Glutamatergic neuron (in vitro differentiated cells): ENCODE measurements around the gene SCAMP1. TPM values are rescaled to one million over a fixed set of nuclear protein-coding genes. Genes with fewer than 3 reads are reported as not detected.

Experiments
- DNase-seq: peaks from one replicate; pipeline ENCODE4 v3.0.0; 2022
- H3K27ac Mint-ChIP-seq: one replicate; pipeline ENCODE4 v1.8.0; 2020; ENCODE audit warnings: mild to moderate bottlenecking, mixed read lengths, inconsistent platforms; ENCODE audit not compliant: unreplicated experiment
- H3K27me3 Mint-ChIP-seq: one replicate; pipeline ENCODE4 v1.8.0; 2020; ENCODE audit warnings: mild to moderate bottlenecking, moderate library complexity, mixed read lengths, inconsistent platforms; ENCODE audit not compliant: unreplicated experiment
- H3K36me3 Mint-ChIP-seq: one replicate; pipeline ENCODE4 v1.8.0; 2020; ENCODE audit warnings: mild to moderate bottlenecking, mixed read lengths, inconsistent platforms; ENCODE audit not compliant: unreplicated experiment
- H3K4me1 Mint-ChIP-seq: one replicate; pipeline ENCODE4 v1.8.0; 2020; ENCODE audit warnings: mild to moderate bottlenecking, low read depth, mixed read lengths, inconsistent platforms; ENCODE audit not compliant: unreplicated experiment
- H3K4me3 Mint-ChIP-seq: one replicate; pipeline ENCODE4 v1.8.0; 2020; ENCODE audit warnings: mild to moderate bottlenecking, mixed read lengths, inconsistent platforms; ENCODE audit not compliant: unreplicated experiment
- H3K9me3 Mint-ChIP-seq: one replicate; pipeline ENCODE4 v1.8.0; 2020; ENCODE audit warnings: mild to moderate bottlenecking, moderate library complexity, mixed read lengths, inconsistent platforms; ENCODE audit not compliant: unreplicated experiment
- total RNA-seq: library from RNA; stranded (reverse); fragmentation: NEBNext Ultra II Directional; extraction: Animal tissue kit (Norgen Biotek cat#: 25700); gene quantifications from one replicate; pipeline ENCODE4 v1.2.1, GENCODE V29; 2021; ENCODE audit not compliant: unreplicated experiment
- TF ChIP-seq, protein P1 (sequence below): fragments of 200-600 bp; sonication (generic); IDR thresholded peaks from one replicate; pipeline ENCODE4 v1.5.0; 2021; ENCODE audit not compliant: partially characterized antibody, unreplicated experiment

Gene SCAMP1
- total RNA-seq, 1 donor from 2014 or later, result 36.2 TPM

- TF ChIP-seq, protein P1, sequence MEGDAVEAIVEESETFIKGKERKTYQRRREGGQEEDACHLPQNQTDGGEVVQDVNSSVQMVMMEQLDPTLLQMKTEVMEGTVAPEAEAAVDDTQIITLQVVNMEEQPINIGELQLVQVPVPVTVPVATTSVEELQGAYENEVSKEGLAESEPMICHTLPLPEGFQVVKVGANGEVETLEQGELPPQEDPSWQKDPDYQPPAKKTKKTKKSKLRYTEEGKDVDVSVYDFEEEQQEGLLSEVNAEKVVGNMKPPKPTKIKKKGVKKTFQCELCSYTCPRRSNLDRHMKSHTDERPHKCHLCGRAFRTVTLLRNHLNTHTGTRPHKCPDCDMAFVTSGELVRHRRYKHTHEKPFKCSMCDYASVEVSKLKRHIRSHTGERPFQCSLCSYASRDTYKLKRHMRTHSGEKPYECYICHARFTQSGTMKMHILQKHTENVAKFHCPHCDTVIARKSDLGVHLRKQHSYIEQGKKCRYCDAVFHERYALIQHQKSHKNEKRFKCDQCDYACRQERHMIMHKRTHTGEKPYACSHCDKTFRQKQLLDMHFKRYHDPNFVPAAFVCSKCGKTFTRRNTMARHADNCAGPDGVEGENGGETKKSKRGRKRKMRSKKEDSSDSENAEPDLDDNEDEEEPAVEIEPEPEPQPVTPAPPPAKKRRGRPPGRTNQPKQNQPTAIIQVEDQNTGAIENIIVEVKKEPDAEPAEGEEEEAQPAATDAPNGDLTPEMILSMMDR, result no peak
- no peak overlapping the region for H3K27ac Mint-ChIP-seq
- no peaks in the 10 kb centered on the region for H3K27me3 Mint-ChIP-seq
- H3K4me3 Mint-ChIP-seq, result no peak overlapping the region
- no peaks in the 10 kb centered on the region for H3K36me3 Mint-ChIP-seq
- no peaks in the 10 kb centered on the region for H3K9me3 Mint-ChIP-seq
- no peak for DNase-seq
- no peaks in the 10 kb centered on the region for H3K4me1 Mint-ChIP-seq
These were observed 45.7 kb downstream of the SCAMP1 start for GRCh38 chr5:78405829-78406750.

DNA sequence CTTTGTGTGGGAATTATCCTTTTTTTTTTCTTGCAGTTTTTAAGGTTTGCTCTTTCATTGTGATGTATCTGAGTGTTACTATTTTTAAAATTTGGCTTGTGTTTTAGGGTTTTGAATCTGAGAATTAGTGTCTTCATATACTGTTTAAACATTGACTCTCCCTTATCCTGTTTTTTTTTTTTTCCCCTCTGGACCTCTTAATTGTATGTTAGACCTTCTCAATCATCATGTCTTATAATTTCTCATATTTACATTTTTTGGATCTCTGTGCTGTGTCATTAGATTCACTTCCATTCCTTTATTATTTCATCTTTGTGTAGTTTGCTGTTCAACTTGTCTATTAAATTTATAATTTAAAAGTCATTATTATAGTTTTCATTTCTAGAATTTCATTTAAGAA is 47.0 kb downstream of the SCAMP1 start:
- DNase-seq, result no peak
- H3K4me1 Mint-ChIP-seq, result no peaks in the 10 kb centered on the region
- TF ChIP-seq, protein P1, result no peak
- H3K4me3 Mint-ChIP-seq, result no peak overlapping the region
- no peaks in the 10 kb centered on the region for H3K9me3 Mint-ChIP-seq
- no peaks in the 10 kb centered on the region for H3K27me3 Mint-ChIP-seq
- H3K36me3 Mint-ChIP-seq, result no peaks in the 10 kb centered on the region
- no peak overlapping the region for H3K27ac Mint-ChIP-seq

GRCh38 chr5:78411586-78411985 is 51.2 kb downstream of the SCAMP1 start:
- Mint-ChIP-seq H3K4me3 (no peak overlapping the region), H3K36me3 (no peaks in the 10 kb centered on the region), H3K4me1 (no peaks in the 10 kb centered on the region), H3K27me3 (no peaks in the 10 kb centered on the region), H3K27ac (no peak overlapping the region), H3K9me3 (no peaks in the 10 kb centered on the region)
- no peak for DNase-seq
- TF ChIP-seq, protein P1, result no peak

DNA sequence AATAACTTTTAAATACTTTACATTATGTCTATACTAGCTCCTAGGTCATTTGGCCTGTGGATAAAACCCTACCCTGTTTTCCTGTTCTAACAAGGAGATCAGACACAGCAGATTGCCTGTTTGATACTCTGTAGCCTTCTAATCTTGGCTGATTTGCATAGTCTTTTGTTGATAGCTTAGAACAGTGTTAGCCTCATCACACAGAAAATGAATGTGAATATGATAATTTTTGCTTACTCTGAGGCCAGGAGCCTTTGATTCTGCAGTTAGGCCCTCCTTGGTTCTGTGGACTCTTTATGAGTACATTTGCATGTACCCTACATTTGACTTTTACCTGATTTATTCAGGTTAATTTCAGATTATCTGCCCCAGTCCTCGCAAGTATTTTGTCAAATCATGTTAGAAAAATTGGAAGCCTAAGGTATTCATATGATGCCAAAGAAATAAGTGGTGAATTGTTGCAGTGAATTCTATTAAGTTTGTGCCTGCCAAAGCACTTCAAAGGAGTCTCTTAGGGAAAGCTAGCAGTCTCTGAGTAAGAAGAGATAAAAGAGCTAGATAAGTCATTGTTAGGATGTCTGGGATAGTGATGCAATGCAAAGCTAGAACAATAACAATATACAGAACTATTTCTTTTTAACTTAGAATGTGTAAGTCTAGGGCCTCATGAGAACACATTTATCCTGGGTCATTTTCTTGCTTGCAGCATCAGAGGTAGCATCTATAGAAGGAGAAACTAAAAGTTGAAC is 56.4 kb downstream of the SCAMP1 start:
- TF ChIP-seq, protein P1, result no peak
- no peak for DNase-seq
- Mint-ChIP-seq H3K4me3 (no peak overlapping the region), H3K27ac (no peak overlapping the region), H3K9me3 (no peaks in the 10 kb centered on the region), H3K36me3 (no peaks in the 10 kb centered on the region), H3K4me1 (no peaks in the 10 kb centered on the region), H3K27me3 (no peaks in the 10 kb centered on the region)

GRCh38 chr5:78419396-78419795 is 59.0 kb downstream of the SCAMP1 start:
- Mint-ChIP-seq H3K36me3 (no peaks in the 10 kb centered on the region), H3K4me1 (no peaks in the 10 kb centered on the region), H3K4me3 (no peak overlapping the region), H3K27ac (no peak overlapping the region), H3K27me3 (no peaks in the 10 kb centered on the region), H3K9me3 (no peaks in the 10 kb centered on the region)
- TF ChIP-seq, protein P1, result no peak
- DNase-seq, result no peak
